KMS-11 (cell line): ENCODE measurements around the gene DEFB123.
"Not testable (repeated sequence)": the region's sequence is repeated elsewhere in the genome, so short reads cannot be mapped to it uniquely, and the experiment has no call there.

Source experiments
- H2AFZ ChIP-seq: fragments of 200-600 bp; sonication (generic); 2 replicates; pipeline ENCODE4 v1.6.1; 2016; ENCODE audit warnings: antibody characterized with exemption, mixed run types, low read depth
- H3K27ac ChIP-seq: fragments of 200-600 bp; sonication (generic); 2 replicates; pipeline ENCODE4 v1.6.1; 2016; ENCODE audit warnings: mild to moderate bottlenecking, mixed run types
- H3K27me3 ChIP-seq: fragments of 200-600 bp; sonication (generic); 2 replicates; pipeline ENCODE4 v1.6.1; 2017; ENCODE audit warnings: mild to moderate bottlenecking, low read depth, mixed run types, moderate library complexity; ENCODE audit not compliant: insufficient read depth
- H3K36me3 ChIP-seq: fragments of 200-600 bp; sonication (generic); 2 replicates; pipeline ENCODE4 v1.6.1; 2017; ENCODE audit warnings: mild to moderate bottlenecking, mixed run types; ENCODE audit not compliant: insufficient read depth
- H3K4me1 ChIP-seq: fragments of 200-600 bp; sonication (generic); 2 replicates; pipeline ENCODE4 v1.6.1; 2016; ENCODE audit warnings: mild to moderate bottlenecking, low read depth, mixed run types; ENCODE audit not compliant: poor library complexity, severe bottlenecking
- H3K4me2 ChIP-seq: fragments of 200-600 bp; sonication (generic); 2 replicates; pipeline ENCODE4 v1.7.0; 2016; ENCODE audit warnings: mild to moderate bottlenecking, mixed run types
- H3K4me3 ChIP-seq: fragments of 200-600 bp; sonication (generic); IDR thresholded peaks from 2 replicates; pipeline ENCODE4 v1.6.1; 2017; ENCODE audit warnings: low read depth, low read length, mixed read lengths; ENCODE audit not compliant: insufficient read depth
- H3K79me2 ChIP-seq: fragments of 200-600 bp; sonication (generic); 2 replicates; pipeline ENCODE4 v1.6.1; 2016; ENCODE audit warnings: low read depth, mixed run types; ENCODE audit not compliant: insufficient read depth
- H3K9ac ChIP-seq: fragments of 200-600 bp; sonication (generic); 2 replicates; pipeline ENCODE4 v1.6.1; 2016; ENCODE audit warnings: mild to moderate bottlenecking, mixed run types
- H4K20me1 ChIP-seq: fragments of 200-600 bp; sonication (generic); 2 replicates; pipeline ENCODE4 v1.6.1; 2016; ENCODE audit warnings: mild to moderate bottlenecking, mixed run types; ENCODE audit not compliant: insufficient read depth
- TF ChIP-seq, protein P1 (sequence below): fragments of 200-600 bp; sonication (generic); conservative IDR thresholded peaks from 2 replicates; pipeline ENCODE4 v1.6.1; 2017; ENCODE audit warnings: low read depth, mild to moderate bottlenecking, antibody characterized with exemption, low read length, moderate library complexity, mixed read lengths

Gene DEFB123

DNA sequence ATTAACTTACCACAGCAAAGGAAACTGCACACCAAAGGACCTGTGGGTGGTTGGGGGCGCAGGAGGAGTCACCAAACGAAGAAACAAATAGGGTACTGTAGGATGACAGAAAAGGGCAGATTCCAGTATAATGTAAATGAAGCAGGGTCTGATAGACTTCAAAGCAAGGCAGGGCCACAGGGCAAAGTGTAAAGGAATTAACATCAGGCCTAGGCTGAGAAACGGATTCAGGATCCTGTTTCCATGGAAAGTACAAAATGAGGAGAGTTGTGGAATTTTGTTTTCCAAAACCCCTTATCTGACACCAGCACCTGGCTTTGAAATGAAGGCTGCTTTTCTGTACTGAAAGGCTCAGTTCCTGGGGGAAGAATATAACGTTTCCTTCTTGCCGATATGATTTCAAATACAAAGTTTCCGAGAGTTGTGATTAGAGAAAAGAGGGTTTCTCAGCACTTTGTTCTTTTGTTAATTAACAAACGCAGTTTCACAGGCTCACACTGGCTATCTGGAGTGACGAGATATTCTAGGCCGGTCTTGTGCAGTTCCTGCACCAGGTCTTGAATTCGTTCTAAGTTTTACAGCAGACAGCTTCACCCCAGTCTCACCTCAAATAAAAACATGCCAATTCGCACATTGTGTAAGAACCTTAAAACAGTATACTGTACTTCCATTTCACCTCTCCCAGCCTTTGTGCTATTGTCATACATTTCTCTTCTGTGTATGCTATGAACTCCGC, 5.8 kb downstream of the DEFB123 start:
- Histone ChIP-seq H4K20me1 (no peaks in the 10 kb centered on the region), H2AFZ (no peak overlapping the region), H3K27me3 (no peaks in the 10 kb centered on the region), H3K9ac (no peak overlapping the region), H3K4me3 (no peak overlapping the region), H3K79me2 (no peaks in the 10 kb centered on the region), H3K4me2 (no peak overlapping the region), H3K27ac (no peak overlapping the region), H3K36me3 (no peaks in the 10 kb centered on the region), H3K4me1 (no peaks in the 10 kb centered on the region)
- TF ChIP-seq, protein P1, sequence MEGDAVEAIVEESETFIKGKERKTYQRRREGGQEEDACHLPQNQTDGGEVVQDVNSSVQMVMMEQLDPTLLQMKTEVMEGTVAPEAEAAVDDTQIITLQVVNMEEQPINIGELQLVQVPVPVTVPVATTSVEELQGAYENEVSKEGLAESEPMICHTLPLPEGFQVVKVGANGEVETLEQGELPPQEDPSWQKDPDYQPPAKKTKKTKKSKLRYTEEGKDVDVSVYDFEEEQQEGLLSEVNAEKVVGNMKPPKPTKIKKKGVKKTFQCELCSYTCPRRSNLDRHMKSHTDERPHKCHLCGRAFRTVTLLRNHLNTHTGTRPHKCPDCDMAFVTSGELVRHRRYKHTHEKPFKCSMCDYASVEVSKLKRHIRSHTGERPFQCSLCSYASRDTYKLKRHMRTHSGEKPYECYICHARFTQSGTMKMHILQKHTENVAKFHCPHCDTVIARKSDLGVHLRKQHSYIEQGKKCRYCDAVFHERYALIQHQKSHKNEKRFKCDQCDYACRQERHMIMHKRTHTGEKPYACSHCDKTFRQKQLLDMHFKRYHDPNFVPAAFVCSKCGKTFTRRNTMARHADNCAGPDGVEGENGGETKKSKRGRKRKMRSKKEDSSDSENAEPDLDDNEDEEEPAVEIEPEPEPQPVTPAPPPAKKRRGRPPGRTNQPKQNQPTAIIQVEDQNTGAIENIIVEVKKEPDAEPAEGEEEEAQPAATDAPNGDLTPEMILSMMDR: no peak

DNA sequence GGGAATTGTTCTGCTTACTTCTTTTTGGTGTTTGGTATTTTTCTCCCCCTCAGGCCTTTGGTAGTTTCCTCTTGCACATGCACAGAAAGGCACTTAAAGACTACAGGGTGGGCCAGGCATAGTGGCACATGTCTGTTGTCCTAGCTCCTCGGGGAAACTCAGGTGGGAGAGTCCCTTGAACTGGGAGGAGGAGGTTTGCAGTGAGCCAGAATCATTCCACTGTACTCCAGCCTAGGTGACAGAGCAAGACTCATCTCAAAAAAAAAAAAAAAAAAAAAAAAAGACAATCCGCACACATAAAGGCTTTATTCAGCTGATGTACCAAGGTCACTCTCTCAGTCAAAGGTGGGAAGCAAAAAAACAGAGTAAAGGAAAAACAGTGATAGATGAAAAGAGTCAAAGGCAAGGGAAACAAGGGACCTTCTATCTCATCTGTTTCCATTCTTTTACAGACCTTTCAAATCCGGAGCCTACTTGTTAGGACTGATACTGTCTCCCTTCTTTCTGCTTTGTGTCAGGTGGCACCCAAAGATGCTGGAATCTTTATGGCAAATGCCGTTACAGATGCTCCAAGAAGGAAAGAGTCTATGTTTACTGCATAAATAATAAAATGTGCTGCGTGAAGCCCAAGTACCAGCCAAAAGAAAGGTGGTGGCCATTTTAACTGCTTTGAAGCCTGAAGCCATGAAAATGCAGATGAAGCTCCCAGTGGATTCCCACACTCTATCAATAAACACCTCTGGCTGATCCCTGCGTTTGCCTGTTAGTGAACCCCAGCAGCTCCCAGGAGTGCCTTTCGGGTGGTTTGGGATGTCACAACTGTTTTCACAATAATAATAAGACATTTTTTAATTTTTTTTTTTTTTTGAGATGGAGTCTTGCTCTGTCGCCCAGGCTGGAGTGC, 9.3 kb downstream of the DEFB123 start:
- no peaks in the 10 kb centered on the region for H4K20me1 ChIP-seq
- H3K36me3 ChIP-seq: no peaks in the 10 kb centered on the region
- H3K27ac ChIP-seq: no peak overlapping the region
- no peak overlapping the region for H2AFZ ChIP-seq
- H3K27me3 ChIP-seq: no peaks in the 10 kb centered on the region; the same call in 1 of the 2 replicates
- no peak overlapping the region for H3K9ac ChIP-seq
- no peak overlapping the region for H3K4me3 ChIP-seq
- no peak overlapping the region for H3K4me2 ChIP-seq
- H3K4me1 ChIP-seq: no peaks in the 10 kb centered on the region
- TF ChIP-seq, protein P1: no peak
- H3K79me2 ChIP-seq: no peaks in the 10 kb centered on the region

DNA sequence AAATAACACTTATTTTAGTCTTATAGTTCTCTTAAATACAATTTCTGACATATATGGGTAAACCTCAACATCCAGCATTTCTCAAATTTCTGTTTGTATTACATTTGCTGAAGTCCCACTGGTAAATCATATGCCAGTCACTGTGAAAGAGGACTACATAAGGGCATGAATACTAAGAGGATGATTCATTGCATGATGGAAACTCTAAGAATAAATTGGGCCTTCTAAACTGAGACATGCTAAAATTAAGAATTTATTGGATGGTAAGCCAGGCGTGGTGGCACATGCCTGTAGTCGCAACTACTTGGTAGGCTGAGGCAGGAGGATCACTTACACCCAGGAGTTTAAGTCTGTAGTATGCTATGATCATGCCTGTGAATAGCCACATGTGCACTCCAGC, 12.1 kb downstream of the DEFB123 start:
- Histone ChIP-seq H3K27me3 (no peaks in the 10 kb centered on the region; the same call in 1 of the 2 replicates), H3K4me1 (no peaks in the 10 kb centered on the region), H3K27ac (no peak overlapping the region), H3K4me3 (no peak overlapping the region), H3K9ac (no peak overlapping the region), H3K36me3 (no peaks in the 10 kb centered on the region), H3K79me2 (no peaks in the 10 kb centered on the region), H2AFZ (no peak overlapping the region), H4K20me1 (no peaks in the 10 kb centered on the region), H3K4me2 (no peak overlapping the region)
- TF ChIP-seq, protein P1: no peak

DNA sequence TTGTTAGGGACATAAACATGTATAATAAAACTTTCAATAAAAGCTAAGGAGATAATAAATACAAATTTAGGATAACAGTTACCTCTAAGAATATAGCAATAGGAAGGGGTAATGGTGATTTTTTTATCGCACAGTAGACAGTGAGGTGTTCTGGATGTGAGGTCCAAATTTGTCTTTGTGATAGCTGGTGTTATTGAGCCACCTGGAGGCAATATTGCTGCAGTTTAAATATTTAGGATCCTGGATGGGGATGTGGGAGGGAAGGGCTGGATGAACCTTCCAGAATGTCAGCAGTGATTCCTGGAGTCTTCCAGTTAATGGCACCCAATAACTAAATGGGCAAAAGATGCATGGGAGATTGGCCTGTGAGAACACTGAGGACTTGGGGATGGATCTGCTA, 13.9 kb downstream of the DEFB123 start:
- Histone ChIP-seq H3K79me2 (no peaks in the 10 kb centered on the region), H3K4me2 (no peak overlapping the region), H3K4me3 (no peak overlapping the region), H3K27me3 (no peaks in the 10 kb centered on the region; the same call in 1 of the 2 replicates), H3K27ac (no peak overlapping the region), H4K20me1 (no peaks in the 10 kb centered on the region), H3K36me3 (no peaks in the 10 kb centered on the region), H3K4me1 (no peaks in the 10 kb centered on the region), H3K9ac (no peak overlapping the region), H2AFZ (no peak overlapping the region)
- TF ChIP-seq, protein P1: no peak

DNA sequence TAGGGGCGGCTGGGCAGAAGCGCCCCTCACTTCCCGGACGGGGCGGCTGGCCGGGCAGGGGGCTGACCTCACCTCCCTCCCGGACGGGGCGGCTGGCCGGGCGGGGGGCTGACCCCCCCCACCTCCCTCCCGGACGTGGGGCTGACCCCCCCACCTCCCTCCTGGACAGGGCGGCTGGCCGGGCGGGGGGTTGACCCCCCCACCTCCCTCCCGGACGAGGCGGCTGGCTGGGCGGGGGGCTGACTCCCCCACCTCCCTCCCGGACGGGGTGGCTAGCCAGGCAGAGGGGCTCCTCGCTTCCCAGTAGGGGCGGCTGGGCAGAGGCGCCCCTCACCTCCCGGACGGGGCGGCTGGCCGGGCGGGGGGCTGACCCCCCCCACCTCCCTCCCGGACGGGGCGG, 30.5 kb downstream of the DEFB123 start:
- H3K4me1 ChIP-seq, H4K20me1 ChIP-seq, H3K79me2 ChIP-seq, H3K4me2 ChIP-seq, H3K9ac ChIP-seq, H2AFZ ChIP-seq, H3K4me3 ChIP-seq, H3K27me3 ChIP-seq, H3K36me3 ChIP-seq, H3K27ac ChIP-seq: not testable (repeated sequence)
